ENCODE measurements around the gene SLC25A42.

DNA sequence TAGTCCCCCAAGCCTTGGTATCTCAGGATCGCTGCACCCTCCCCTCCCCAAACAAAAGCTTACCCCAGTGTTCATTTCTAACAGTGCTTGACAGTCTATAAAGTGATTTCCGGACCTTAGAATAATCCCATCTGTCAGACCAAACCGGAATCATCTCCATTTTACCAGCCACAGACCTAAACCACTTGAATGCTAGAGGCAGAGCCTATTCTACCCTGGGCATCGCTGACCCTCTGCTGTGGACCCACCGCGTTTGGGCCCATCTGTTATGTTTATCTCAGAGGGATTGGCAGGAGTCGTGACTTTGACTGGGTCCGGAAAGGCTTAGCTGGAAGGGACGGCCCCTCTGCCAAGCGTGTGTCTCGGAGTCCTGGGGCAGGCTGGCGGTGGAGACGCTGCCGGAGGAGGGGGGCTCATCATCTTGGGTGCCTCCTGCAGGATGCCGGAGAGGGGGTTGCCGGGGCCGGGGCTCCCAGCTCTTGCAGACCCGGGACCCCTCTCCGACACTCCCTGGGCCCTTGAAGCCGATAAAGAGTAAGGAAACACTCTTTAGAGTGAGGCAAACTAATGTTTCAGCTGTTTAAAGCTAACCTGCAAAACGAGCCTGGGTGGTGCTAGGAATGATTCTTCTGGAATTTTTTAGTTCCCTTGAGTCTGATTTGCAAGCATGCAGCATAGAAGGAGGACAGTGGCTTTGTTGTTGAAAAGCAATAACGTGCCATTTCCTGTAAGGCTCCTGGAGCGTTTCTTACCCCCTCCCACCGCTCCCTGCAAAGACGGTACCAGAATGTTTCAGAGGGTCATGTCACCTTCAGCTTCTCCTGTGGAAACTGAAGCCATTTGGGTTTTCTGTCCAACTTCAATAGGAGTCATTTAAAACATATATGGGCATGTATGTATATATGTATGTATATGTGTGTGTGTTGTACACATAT, 1.3 kb downstream of the SLC25A42 start:
- TF ChIP-seq, protein P1, sequence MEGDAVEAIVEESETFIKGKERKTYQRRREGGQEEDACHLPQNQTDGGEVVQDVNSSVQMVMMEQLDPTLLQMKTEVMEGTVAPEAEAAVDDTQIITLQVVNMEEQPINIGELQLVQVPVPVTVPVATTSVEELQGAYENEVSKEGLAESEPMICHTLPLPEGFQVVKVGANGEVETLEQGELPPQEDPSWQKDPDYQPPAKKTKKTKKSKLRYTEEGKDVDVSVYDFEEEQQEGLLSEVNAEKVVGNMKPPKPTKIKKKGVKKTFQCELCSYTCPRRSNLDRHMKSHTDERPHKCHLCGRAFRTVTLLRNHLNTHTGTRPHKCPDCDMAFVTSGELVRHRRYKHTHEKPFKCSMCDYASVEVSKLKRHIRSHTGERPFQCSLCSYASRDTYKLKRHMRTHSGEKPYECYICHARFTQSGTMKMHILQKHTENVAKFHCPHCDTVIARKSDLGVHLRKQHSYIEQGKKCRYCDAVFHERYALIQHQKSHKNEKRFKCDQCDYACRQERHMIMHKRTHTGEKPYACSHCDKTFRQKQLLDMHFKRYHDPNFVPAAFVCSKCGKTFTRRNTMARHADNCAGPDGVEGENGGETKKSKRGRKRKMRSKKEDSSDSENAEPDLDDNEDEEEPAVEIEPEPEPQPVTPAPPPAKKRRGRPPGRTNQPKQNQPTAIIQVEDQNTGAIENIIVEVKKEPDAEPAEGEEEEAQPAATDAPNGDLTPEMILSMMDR (IDR thresholded peaks at IDR 0.05 in 8 of 11, conservative IDR thresholded peaks at IDR 0.05 in 3 of 11) = no peak
- TF ChIP-seq POLR2AphosphoS5 (IDR thresholded peaks at IDR 0.05) = peak in 2 of 3 donors; percentile 29 to 41
